Stimulated activated naive CD4-positive, alpha-beta T cell (primary cell): ENCODE results near the gene LGI1.

Experiments used
- DNase-seq, 6 experiments: peaks; one replicate each; lab custom pipeline; 2025; lab: John Stamatoyannopoulos, UW

LGI1 gene

GRCh38 chr10:93755443-93756116 is 2.2 kb upstream of the LGI1 start:
- DNase-seq = no peak

GRCh38 chr10:93756118-93756517 is 1.6 kb upstream of the LGI1 start:
- DNase-seq = no peak

DNA sequence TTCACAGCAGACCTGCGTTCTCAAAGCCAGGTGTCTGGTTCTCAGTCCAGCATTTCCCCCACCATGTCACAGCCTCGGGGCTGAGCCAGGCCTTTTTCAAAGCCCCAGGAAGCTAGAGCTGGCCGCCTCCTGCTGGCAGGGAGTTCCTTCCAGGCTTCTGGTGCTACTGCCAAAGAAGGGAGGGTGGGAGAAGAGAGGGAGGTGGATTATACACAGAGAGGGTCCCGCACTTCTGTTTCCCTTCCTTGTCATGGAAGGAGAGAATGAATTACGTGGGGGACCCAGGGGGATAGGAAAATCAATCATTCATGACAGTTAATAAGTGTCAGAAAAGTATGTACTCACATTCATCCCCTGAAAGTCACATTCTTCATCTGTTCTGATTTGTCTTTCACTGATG is 600 bp upstream of the LGI1 start:
- DNase-seq = no peak

DNA sequence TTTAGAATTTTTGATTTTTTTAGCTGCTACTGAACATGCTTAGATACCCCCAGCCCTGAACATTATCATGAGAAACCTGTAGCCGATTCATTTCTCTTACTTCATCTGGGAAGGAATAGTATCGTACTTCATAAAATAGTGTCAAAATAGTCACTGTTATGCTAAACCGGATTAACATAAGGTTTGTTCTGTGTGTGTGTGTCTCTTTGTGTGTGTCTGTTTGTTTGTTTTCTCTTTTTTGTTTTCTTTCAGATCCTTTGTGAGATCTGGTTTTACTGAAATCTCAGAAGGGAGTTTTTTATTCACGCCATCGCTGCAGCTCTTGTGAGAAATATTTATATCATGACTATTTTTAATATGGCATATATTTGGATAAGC is 761 bp downstream of the LGI1 start:
- DNase-seq = no peak

DNA sequence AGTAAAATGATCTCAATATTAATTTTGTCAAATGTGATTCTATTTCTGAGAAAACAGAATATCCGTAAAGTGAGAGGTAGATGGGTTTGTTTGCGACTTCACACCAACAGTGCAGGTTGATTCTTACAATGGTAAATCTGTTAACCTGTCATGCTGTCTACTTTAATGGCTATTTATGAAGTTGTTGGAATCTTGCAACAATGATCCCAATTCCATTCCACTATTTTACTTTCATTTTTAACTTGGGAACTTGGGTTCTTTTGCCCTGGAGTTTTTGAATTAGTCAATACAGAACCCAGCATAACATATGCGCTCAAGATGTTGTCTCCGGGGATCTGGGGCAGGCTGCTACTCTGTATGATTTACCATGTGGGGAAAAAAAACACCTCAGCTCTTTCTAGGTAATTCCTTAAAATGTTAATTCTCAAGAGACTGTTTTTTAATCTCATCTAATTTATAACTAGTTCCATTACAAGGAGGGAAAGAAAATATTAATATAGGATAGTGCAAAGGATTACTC is 1.2 kb downstream of the LGI1 start:
- no peak for DNase-seq

GRCh38 chr10:93760490-93760889 is 2.8 kb downstream of the LGI1 start:
- DNase-seq = no peak

DNA sequence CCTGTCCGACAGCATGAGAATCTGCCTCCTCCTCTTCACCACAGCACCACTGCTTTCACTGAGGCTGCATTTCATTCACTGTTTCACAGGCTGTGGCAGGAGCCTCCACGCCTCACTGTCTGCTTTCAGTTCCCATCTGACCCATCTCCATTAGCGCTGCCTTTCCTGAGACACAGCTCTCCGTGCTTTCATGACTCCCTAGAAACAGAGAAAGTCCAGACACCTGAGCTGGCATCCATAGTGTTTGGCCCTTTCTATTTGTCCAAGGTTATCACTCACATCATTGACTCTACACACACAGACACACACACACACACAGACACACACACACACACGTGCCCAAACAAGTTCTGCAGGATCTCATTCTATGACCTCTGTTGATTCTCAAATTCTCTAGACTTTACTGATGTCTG is 5.2 kb downstream of the LGI1 start:
- no peak for DNase-seq

DNA sequence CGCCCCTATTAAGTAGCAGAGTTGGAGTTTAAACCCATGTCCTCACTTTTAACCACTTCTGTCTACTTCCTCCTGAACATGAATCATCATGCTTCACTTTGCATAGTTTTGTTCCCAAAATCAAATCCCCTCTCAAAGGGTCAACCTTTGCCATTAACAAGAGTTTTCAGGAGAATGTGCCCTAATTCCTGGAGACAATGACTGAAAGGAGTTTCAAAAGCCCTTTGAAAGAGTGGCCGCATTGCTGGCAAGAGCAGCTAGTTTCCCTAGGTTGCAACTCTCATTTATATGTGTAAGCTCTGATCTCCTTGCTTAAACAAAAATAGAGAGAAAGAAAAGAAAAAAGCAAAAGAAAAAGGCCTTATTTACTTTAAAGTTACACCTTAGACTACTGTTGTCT is 9.2 kb downstream of the LGI1 start:
- no peak for DNase-seq

DNA sequence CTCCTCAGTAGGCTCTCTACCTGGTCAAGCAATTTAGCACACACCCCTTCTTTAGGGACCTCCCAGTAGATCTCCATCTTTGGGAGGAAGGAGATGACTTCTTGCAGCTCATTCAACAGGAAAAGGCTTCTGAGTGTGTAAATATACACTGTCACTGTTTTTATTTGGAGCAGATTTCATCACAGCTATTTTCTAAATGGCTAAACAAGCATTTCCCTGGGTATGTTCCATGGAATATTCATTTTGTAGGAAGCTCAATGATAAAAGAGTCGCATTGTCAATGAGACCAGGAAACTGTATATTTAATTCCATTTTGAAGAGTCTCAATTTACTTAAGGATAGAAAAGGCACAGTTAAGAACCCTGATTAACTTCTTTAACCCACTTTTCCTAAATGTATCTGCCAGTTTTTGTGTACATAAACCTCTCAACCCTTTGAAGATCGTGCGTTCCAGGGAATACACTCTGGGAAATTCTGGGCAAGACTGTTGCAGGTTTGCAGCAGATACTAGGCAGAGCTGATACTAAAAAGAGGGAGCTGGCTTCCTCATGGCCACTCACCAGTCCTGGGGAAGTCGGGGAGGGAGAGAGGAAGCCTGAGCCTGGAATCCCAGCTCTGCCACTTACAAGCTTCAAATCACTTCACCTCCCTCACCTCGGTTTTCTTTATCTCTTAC is 10.1 kb downstream of the LGI1 start:
- DNase-seq = no peak

GRCh38 chr10:93768892-93769291 is 11.2 kb downstream of the LGI1 start:
- DNase-seq = no peak

DNA sequence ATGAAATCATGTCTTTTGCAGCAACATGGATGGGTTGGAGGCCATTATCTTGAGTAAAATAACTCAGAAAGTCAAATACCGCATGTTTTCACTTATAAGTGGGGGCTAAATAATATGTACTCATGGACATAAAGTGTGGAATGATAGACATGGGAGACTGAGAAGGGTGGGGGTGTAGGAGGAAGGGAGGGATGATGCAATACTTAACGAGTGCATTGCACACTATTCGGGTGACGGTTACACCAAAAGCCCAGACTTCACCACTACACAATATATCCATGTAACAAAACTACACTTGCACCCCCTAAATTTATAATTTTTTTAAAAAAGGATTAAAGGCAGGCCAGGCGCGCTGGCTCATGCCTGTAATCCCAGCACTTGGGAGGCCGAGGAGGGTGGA is 13.6 kb downstream of the LGI1 start:
- no peak for DNase-seq

GRCh38 chr10:93773120-93773519 is 15.4 kb downstream of the LGI1 start:
- no peak for DNase-seq

- DNase-seq = no peak
These were observed 16.0 kb downstream of the LGI1 start for GRCh38 chr10:93773705-93774104.

DNA sequence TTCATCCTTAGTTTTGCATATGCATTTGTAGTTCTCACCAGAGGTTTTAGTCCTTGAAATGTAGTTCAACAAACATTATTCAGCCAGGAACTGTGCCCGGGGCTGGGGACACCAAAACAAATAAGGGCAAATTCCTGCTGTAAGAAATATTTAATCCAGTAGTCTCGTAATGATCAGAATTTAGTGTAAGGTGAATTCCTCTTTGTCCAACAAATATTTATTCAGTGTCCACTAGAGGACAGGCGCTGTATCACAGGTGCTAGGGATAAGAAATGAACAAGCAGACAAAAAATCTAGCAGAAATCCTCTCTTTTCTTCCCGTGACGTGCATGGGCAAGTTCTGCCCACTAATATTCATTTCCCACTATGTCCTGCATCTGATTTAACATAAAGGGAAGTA is 17.6 kb downstream of the LGI1 start:
- no peak for DNase-seq

DNA sequence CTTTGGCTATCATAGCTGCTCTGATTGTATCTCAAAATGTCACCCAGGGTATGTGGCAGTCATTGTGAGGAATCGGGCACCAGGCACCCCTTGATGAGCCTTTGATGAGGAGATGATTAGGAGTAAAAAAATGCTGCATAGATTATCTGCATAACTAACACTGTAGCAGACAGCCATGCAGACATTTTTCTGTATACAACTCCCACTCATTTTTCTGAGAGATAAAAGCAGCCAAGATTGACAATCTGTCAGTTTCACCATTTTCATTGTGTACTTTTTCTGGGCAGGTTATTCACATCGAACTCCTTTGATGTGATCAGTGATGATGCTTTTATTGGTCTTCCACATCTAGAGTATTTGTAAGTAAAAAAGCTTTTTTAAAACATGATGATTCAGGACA is 19.4 kb downstream of the LGI1 start:
- DNase-seq = no peak

DNA sequence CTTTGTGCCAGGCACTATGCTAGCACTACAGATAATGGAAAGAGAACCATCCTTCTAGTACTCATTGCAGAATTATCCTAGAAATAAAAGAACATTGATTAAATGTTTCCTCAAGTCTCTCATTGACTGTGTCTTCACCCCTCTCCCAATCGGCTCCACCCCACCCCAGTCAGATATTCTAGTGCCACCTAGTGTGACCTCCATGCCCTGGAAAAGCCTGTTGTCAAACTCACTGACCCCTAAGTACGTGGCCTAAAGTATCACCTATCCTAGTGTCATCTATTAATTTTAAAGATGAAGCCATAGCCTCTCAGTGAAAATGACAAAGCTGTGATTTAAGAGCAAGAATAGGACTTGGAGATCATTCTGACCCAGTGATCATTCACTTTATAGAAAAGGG is 26.3 kb downstream of the LGI1 start:
- no peak for DNase-seq

- no peak for DNase-seq
These were observed 30.9 kb downstream of the LGI1 start for GRCh38 chr10:93788413-93789208.

GRCh38 chr10:93790439-93790838 is 32.7 kb downstream of the LGI1 start:
- DNase-seq = no peak

DNA sequence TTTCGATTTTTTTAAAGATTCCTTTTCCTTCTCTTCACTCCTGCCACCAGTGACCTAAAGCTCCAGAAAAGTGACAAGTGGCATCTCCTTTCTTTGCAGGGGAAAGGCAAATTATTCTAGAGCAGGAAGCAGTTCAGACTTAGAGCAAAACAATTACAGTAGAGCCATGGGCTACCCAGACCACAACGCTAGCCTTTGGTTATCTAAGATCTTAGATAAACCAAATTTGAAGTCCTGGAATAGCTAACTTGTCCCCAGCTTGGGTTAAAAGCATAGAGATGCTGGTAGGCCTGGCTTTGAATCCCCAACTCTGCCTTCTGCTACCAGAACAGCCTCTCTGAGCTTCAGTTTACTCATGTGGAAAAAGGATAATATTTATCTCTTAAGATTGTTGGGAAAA is 38.4 kb downstream of the LGI1 start:
- DNase-seq = no peak

- DNase-seq = no peak
These were observed 40.1 kb downstream of the LGI1 start for GRCh38 chr10:93797825-93798224.

DNA sequence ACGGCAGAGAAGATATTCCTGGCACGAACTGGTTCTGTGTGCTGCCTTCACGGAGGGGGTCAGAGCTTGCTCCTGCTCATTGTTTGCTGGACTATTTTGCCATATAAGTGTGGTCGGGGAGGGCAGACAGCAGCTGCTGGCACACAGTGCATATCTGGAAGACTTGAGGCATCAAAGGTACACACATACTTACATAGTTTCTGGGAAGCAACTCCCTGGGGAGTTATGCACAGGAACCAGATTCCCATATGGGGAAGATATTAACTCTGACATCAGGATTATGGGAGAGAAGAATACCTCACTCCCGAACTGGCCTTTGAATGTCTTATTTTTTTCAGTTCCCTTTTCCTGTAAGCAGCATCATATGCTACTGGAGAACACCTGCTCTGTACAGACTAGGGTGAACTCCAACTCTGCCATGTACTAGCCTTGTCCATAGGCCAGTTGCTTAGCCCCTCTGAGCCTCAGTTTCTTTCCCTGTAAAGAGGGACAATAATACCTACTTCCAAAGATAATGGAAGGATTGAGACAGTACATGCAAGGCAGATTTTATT is 41.5 kb downstream of the LGI1 start:
- no peak for DNase-seq

DNA sequence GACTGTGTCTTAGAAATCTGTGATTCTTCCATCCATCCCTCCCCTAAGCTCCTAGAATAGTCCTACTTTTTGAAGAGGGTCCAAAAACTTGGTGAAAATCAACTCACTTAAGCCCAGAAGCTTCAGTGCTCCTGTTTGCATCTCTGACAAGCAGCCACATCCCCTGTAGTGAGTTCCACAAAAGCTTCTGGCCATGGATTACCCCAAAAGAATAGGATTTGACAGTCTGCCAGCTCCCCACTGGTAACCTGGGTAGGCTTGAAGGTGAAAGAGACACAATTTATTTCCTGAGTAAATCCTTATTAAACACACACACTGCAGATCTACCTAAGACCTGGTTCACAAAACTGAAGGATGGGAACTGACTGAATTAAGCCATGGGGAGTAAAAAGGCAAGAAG is 46.5 kb downstream of the LGI1 start:
- DNase-seq = no peak

GRCh38 chr10:93806903-93807302 is 49.2 kb downstream of the LGI1 start:
- DNase-seq = no peak
